Sigmoid colon (tissue), 4 donors: Measurements from ENCODE around the gene TRPM2.

ENCODE experiments used
- EP300 ChIP-seq, 4 donors: sonication (generic); formaldehyde crosslinking; IDR thresholded peaks; one replicate each; pipeline ENCODE4 v1.6.1; 2017; ENCODE audit warnings: antibody characterized with exemption in 4 of 4
- TF ChIP-seq, protein P1 (sequence below), 4 experiments: fragments of 450-650 bp in 3 of 4; fragments of 200-600 bp in 1 of 4; IDR thresholded peaks; one replicate each; pipeline ENCODE4 v1.5.1; 2016 to 2019; ENCODE audit warnings: antibody characterized with exemption in 4 of 4, mild to moderate bottlenecking in 3 of 4, moderate library complexity in 2 of 4

- TF ChIP-seq EP300 (IDR thresholded peaks at IDR 0.05) = no peak
- TF ChIP-seq, protein P1, sequence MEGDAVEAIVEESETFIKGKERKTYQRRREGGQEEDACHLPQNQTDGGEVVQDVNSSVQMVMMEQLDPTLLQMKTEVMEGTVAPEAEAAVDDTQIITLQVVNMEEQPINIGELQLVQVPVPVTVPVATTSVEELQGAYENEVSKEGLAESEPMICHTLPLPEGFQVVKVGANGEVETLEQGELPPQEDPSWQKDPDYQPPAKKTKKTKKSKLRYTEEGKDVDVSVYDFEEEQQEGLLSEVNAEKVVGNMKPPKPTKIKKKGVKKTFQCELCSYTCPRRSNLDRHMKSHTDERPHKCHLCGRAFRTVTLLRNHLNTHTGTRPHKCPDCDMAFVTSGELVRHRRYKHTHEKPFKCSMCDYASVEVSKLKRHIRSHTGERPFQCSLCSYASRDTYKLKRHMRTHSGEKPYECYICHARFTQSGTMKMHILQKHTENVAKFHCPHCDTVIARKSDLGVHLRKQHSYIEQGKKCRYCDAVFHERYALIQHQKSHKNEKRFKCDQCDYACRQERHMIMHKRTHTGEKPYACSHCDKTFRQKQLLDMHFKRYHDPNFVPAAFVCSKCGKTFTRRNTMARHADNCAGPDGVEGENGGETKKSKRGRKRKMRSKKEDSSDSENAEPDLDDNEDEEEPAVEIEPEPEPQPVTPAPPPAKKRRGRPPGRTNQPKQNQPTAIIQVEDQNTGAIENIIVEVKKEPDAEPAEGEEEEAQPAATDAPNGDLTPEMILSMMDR (IDR thresholded peaks at IDR 0.05) = no peak
These were observed 12.7 kb downstream of the TRPM2 start for GRCh38 chr21:44365967-44366585.
